ENCODE results near the gene ACADL. TPM values are rescaled to one million over a fixed set of nuclear protein-coding genes. Genes with fewer than 3 reads are reported as not detected.

ACADL gene
- total RNA-seq, 1 experiment from 2014 or later: not detected

GRCh38 chr2:210171309-210172218, 53.7 kb downstream of the ACADL start, which contains the start of gene KANSL1L:
Gene KANSL1L (minus strand): TSS chr2:210171409. CDS start chr2:210154582, 16,827 bp downstream.
- TSS peak; percentile 74 for BruUV-seq (replicated peaks)
- Histone ChIP-seq H3K9ac (ENCODE audit: low read length) (peak within 1 kb of the TSS; percentile 76), H3K27ac (ENCODE audit: low read depth, low read length) (peak within 1 kb of the TSS; percentile 82), H3K4me2 (ENCODE audit: low read length) (peak within 1 kb of the TSS; percentile 82), H3K27me3 (ENCODE audit: insufficient read depth, low read length) (no peaks in the 10 kb centered on the region), H2AFZ (ENCODE audit: low read depth, low read length, poor library complexity, severe bottlenecking) (peak within 1 kb of the TSS; percentile 82), H3K4me3 (replicated peaks in 1 of 2; ENCODE audit: low read depth in 1 of 2, low read length in 2 of 2) (peak within 1 kb of the TSS; percentile 68 to 72), H3K36me3 (ENCODE audit: control insufficient read depth in 1 of 2, insufficient read depth in 2 of 2, low read length in 2 of 2) (no peaks in the 10 kb centered on the region), H3K9me2 (ENCODE audit: insufficient read depth) (no peaks in the 10 kb centered on the region), H3K9me3 (ENCODE audit: control insufficient read depth in 1 of 2, insufficient read depth in 1 of 2, low read depth in 1 of 2, low read length in 2 of 2) (no peaks in the 10 kb centered on the region), H3K4me1 (ENCODE audit: control insufficient read depth in 1 of 2, insufficient read depth in 2 of 2, low read length in 2 of 2) (peaks cover 21 to 43% of the 10 kb centered on the region in 2 experiments), H4K20me1 (ENCODE audit: insufficient read depth) (no peaks in the 10 kb centered on the region), H3K79me2 (ENCODE audit: insufficient read depth, low read length) (peaks cover 13% of the 10 kb centered on the region; the same call in 1 of the 2 replicates)
- ChIA-PET RAD21 (ENCODE audit: low non-redundant PET in 1 of 2, low total read pairs in 2 of 2, uncharacterized antibody in 2 of 2, unreplicated experiment in 2 of 2) (no interaction called here), POLR2A (interaction anchor here (0.9 kb wide), 1 partner anchor 17 kb away, joined by 3 read pairs; no protein-coding TSS in a partner anchor), CTCF (interaction anchor here (0.8 kb wide), 1 partner anchor 23 kb away, joined by 3 read pairs; no protein-coding TSS in a partner anchor)
- intact Hi-C loops (cut with micrococcal nuclease): loop anchor here (5.0 kb wide), 2 partner anchors 169 to 744 kb away; partner anchors contain the start of gene RPE
- ATAC-seq: peak; percentile 89
- peak; percentile 88 for DNase-seq (ENCODE audit: low read depth, low spot score)
- TF ChIP-seq ATF3 (IDR thresholded peaks at IDR 0.05) (no peak), EGR1 (IDR thresholded peaks at IDR 0.05; ENCODE audit: low read depth) (0 out of 2 replicates have a peak, but pooled peaks have one; percentile 18), SP1 (IDR thresholded peaks at IDR 0.05; ENCODE audit: low read depth) (peak; percentile 70), SIN3A (IDR thresholded peaks at IDR 0.05; ENCODE audit: low read depth) (peak; percentile 63), TCF7L2 (IDR thresholded peaks at IDR 0.05; ENCODE audit: borderline replicate concordance, extremely low read depth, insufficient read depth, insufficient read length) (no peak), JUND (IDR thresholded peaks at IDR 0.05) (no peak), POLR2AphosphoS5 (IDR thresholded peaks at IDR 0.05; ENCODE audit: low read depth, low read length) (peak; percentile 65), CBX3 (IDR thresholded peaks at IDR 0.05; ENCODE audit: low read depth) (0 out of 2 replicates have a peak, but pooled peaks have one; percentile 15), ELF1 (IDR thresholded peaks at IDR 0.05; ENCODE audit: borderline replicate concordance, low read depth) (no peak), MAX (IDR thresholded peaks at IDR 0.05) (peak; percentile 76), CTCF (IDR thresholded peaks at IDR 0.05 in 2 of 3, conservative IDR thresholded peaks at IDR 0.05 in 1 of 3; ENCODE audit: borderline replicate concordance in 1 of 3, insufficient read depth in 1 of 3, low read depth in 2 of 3, low read length in 2 of 3) (no peak), CEBPB (IDR thresholded peaks at IDR 0.05; ENCODE audit: low read depth) (no peak)

Measured in HCT116 (cell line).